Stimulated activated CD4-positive, alpha-beta T cell treated with anti-CD3 and anti-CD28 coated beads, TNF-alpha, amount 100 ng/mL, for 24 hours (primary cell): ENCODE results near the gene COX7B2.

Experiments used
- DNase-seq, 3 experiments: peaks; one replicate each; pipeline ENCODE4 v3.0.0-alpha.2; 2020; ENCODE audit warnings: low read depth in 3 of 3

The COX7B2 gene

GRCh38 chr4:46909078-46909477 is at the start of gene COX7B2:
Gene COX7B2 (minus strand): TSS chr4:46909245. CDS start chr4:46735192, 174,053 bp downstream.
- DNase-seq, result no peak

GRCh38 chr4:46956451-46956850 is 47.4 kb upstream of the COX7B2 start:
- DNase-seq, result no peak

- DNase-seq, result no peak
These were observed 46.6 kb upstream of the COX7B2 start for GRCh38 chr4:46955601-46956000.

- DNase-seq, result no peak
These were observed 45.6 kb upstream of the COX7B2 start for GRCh38 chr4:46954643-46955042.

GRCh38 chr4:46953564-46953963 is 44.5 kb upstream of the COX7B2 start:
- DNase-seq, result no peak

GRCh38 chr4:46952451-46952850 is 43.4 kb upstream of the COX7B2 start:
- no peak for DNase-seq

- DNase-seq, result no peak
These were observed 41.8 kb upstream of the COX7B2 start for GRCh38 chr4:46950826-46951225.

GRCh38 chr4:46949822-46950221 is 40.8 kb upstream of the COX7B2 start:
- no peak for DNase-seq

- no peak for DNase-seq
These were observed 38.5 kb upstream of the COX7B2 start for GRCh38 chr4:46947541-46947940.

- no peak for DNase-seq
These were observed 38.0 kb upstream of the COX7B2 start for GRCh38 chr4:46946919-46947536.

GRCh38 chr4:46945062-46945461 is 36.0 kb upstream of the COX7B2 start:
- DNase-seq, result no peak

- DNase-seq, result no peak
These were observed 35.3 kb upstream of the COX7B2 start for GRCh38 chr4:46944345-46944744.

GRCh38 chr4:46937493-46937892 is 28.4 kb upstream of the COX7B2 start:
- DNase-seq, result no peak

- no peak for DNase-seq
These were observed 25.7 kb upstream of the COX7B2 start for GRCh38 chr4:46934726-46935125.

- DNase-seq, result no peak
These were observed 24.6 kb upstream of the COX7B2 start for GRCh38 chr4:46933686-46934085.

GRCh38 chr4:46931981-46932380 is 22.9 kb upstream of the COX7B2 start:
- DNase-seq, result peak in 1 of 3 experiments; percentile 0

- no peak for DNase-seq
These were observed 21.8 kb upstream of the COX7B2 start for GRCh38 chr4:46930891-46931290.

- no peak for DNase-seq
These were observed 18.2 kb upstream of the COX7B2 start for GRCh38 chr4:46927201-46927600.

- DNase-seq, result no peak
These were observed 15.9 kb upstream of the COX7B2 start for GRCh38 chr4:46924789-46925529.

GRCh38 chr4:46922205-46922604 is 13.2 kb upstream of the COX7B2 start:
- DNase-seq, result no peak

- DNase-seq, result no peak
These were observed 897 bp downstream of the COX7B2 start for GRCh38 chr4:46908148-46908547.

GRCh38 chr4:46900082-46900481 is 9.0 kb downstream of the COX7B2 start:
- DNase-seq, result no peak

- DNase-seq, result no peak
These were observed 14.2 kb downstream of the COX7B2 start for GRCh38 chr4:46894826-46895225.

- DNase-seq, result no peak
These were observed 19.0 kb downstream of the COX7B2 start for GRCh38 chr4:46890056-46890455.
